ENCODE results near the gene SYT14. TPM values are rescaled to one million over a fixed set of nuclear protein-coding genes. Genes with fewer than 3 reads are reported as not detected.

Gene SYT14
- total RNA-seq, 1 experiment from 2014 or later = 10.3 TPM

DNA sequence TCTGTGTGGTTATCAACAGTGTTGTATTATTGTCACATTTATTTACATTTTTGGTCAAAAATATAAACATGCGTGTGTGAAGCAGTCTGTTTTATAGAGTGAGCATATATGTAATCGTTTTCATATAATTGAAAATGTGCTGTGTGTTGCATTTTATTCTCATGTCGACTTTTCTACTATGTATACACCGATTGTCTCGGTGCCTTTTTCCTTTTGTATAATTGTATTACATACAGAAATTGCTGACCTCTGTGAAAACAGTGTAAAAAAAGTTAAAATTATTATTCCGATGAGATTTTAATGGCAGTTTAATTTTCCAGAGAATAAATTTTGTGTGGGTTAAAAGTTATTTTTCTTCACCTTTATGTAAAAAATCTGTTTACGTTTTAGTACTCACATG, 232.2 kb downstream of the SYT14 start:
- no peaks in the 10 kb centered on the region for H3K79me2 ChIP-seq (ENCODE audit: insufficient read depth, low read length)
- DNase-seq = no peak
- no peak overlapping the region for H3K4me3 Mint-ChIP-seq
- no peak overlapping the region for H3K4me2 ChIP-seq (ENCODE audit: insufficient read depth, insufficient read length, low read length)
- H2BK5ac ChIP-seq (ENCODE audit: insufficient read length, low read length) = no peak overlapping the region
- no peaks in the 10 kb centered on the region for H3K36me3 Mint-ChIP-seq (ENCODE audit: insufficient read depth in 1 of 3, low read depth in 3 of 3)
- H3K4me1 ChIP-seq (ENCODE audit: insufficient read depth, low read length) = no peaks in the 10 kb centered on the region
- H3K9ac ChIP-seq (ENCODE audit: extremely low read depth, insufficient read length, low read length) = no peak overlapping the region
- H4K91ac ChIP-seq (ENCODE audit: insufficient read length, low read depth, low read length) = no peak overlapping the region
- no peak overlapping the region for H2AK5ac ChIP-seq (ENCODE audit: insufficient read length, low read length)
- TF ChIP-seq, protein P1, sequence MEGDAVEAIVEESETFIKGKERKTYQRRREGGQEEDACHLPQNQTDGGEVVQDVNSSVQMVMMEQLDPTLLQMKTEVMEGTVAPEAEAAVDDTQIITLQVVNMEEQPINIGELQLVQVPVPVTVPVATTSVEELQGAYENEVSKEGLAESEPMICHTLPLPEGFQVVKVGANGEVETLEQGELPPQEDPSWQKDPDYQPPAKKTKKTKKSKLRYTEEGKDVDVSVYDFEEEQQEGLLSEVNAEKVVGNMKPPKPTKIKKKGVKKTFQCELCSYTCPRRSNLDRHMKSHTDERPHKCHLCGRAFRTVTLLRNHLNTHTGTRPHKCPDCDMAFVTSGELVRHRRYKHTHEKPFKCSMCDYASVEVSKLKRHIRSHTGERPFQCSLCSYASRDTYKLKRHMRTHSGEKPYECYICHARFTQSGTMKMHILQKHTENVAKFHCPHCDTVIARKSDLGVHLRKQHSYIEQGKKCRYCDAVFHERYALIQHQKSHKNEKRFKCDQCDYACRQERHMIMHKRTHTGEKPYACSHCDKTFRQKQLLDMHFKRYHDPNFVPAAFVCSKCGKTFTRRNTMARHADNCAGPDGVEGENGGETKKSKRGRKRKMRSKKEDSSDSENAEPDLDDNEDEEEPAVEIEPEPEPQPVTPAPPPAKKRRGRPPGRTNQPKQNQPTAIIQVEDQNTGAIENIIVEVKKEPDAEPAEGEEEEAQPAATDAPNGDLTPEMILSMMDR (conservative IDR thresholded peaks at IDR 0.05) = no peak
- H3K27me3 Mint-ChIP-seq (ENCODE audit: low read depth) = no peaks in the 10 kb centered on the region
- no peak overlapping the region for H2BK12ac ChIP-seq (ENCODE audit: insufficient read length, low read depth, low read length)
- H3K27ac Mint-ChIP-seq = no peak overlapping the region
- H2BK20ac ChIP-seq (ENCODE audit: low read depth, low read length, poor library complexity, severe bottlenecking) = no peak overlapping the region
- H3K27me3 ChIP-seq (ENCODE audit: insufficient read depth, low read length) = no peaks in the 10 kb centered on the region
- no peak overlapping the region for H3K56ac ChIP-seq (ENCODE audit: insufficient read length, low read depth, low read length)
- H3K9me3 ChIP-seq (ENCODE audit: control insufficient read depth, low read depth, low read length) = no peaks in the 10 kb centered on the region
- no peaks in the 10 kb centered on the region for H3K23me2 ChIP-seq (ENCODE audit: insufficient read length, low read depth, low read length, poor library complexity, severe bottlenecking)
- H2AFZ ChIP-seq (ENCODE audit: low read length) = no peak overlapping the region
- H3T11ph ChIP-seq (ENCODE audit: low read length) = no peak overlapping the region
- no CpG with 5 or more reads among the region's 7 CpGs for WGBS (ENCODE audit: extremely low coverage, insufficient read length, low lambda C conversion rate)
- H4K20me1 ChIP-seq (ENCODE audit: control insufficient read depth, insufficient read depth, insufficient read length) = no peaks in the 10 kb centered on the region
- no peak overlapping the region for H3K23ac ChIP-seq (ENCODE audit: insufficient read length, low read depth, low read length)
- H2BK120ac ChIP-seq (ENCODE audit: low read depth, low read length, poor library complexity, severe bottlenecking) = no peak overlapping the region
- no peak overlapping the region for H3K18ac ChIP-seq (ENCODE audit: insufficient read length, low read depth, low read length)
- H4K5ac ChIP-seq (ENCODE audit: insufficient read length, low read depth, low read length) = no peak overlapping the region
- no peak overlapping the region for H3K27ac ChIP-seq (ENCODE audit: insufficient read length, low read depth, low read length)
- H2BK15ac ChIP-seq (ENCODE audit: low read depth, low read length) = no peak overlapping the region
- H4K8ac ChIP-seq (replicated peaks; ENCODE audit: insufficient read length, low read depth, low read length) = no peak overlapping the region
- H3K4ac ChIP-seq (ENCODE audit: low read depth, low read length) = no peak overlapping the region
- H3K79me1 ChIP-seq (ENCODE audit: insufficient read depth, low read depth, low read length, poor library complexity, severe bottlenecking) = no peaks in the 10 kb centered on the region
- no peak overlapping the region for H3K14ac ChIP-seq (ENCODE audit: insufficient read depth, low read length)
- no peaks in the 10 kb centered on the region for H3K9me3 Mint-ChIP-seq
- H3K4me1 Mint-ChIP-seq = peaks cover 8 to 12% of the 10 kb centered on the region in 2 experiments; a peak in 3 of 4 replicates
